Testis (tissue), 2 donors: ENCODE results near the gene KREMEN2.

Source experiments
- CTCF ChIP-seq, 3 experiments: fragments of 450-650 bp in 2 of 3; fragments of 200-600 bp in 1 of 3; sonication (generic) in 1 of 3; IDR thresholded peaks; one replicate each; pipeline ENCODE4 v1.5.1; 2016 to 2019; ENCODE audit warnings: antibody characterized with exemption in 3 of 3, mild to moderate bottlenecking in 2 of 3, moderate library complexity in 1 of 3
- POLR2A ChIP-seq: fragments of 450-650 bp; IDR thresholded peaks from one replicate; pipeline ENCODE4 v1.6.1; 2017; ENCODE audit warnings: antibody characterized with exemption, mild to moderate bottlenecking, moderate library complexity

GRCh38 chr16:2952679-2953078 lies 11.4 kb upstream of the KREMEN2 start:
- TF ChIP-seq CTCF (IDR thresholded peaks at IDR 0.05) (no peak), POLR2A (no peak)
